ENCODE measurements around the gene MERTK.
"Not testable (repeated sequence)": the region's sequence is repeated elsewhere in the genome, so short reads cannot be mapped to it uniquely, and the experiment has no call there.

MERTK gene

GRCh38 chr2:111909997-111910396 lies 11.6 kb downstream of the MERTK start:
- DNase-seq (ENCODE audit: low read depth in 2 of 2), result not testable (repeated sequence)

DNA sequence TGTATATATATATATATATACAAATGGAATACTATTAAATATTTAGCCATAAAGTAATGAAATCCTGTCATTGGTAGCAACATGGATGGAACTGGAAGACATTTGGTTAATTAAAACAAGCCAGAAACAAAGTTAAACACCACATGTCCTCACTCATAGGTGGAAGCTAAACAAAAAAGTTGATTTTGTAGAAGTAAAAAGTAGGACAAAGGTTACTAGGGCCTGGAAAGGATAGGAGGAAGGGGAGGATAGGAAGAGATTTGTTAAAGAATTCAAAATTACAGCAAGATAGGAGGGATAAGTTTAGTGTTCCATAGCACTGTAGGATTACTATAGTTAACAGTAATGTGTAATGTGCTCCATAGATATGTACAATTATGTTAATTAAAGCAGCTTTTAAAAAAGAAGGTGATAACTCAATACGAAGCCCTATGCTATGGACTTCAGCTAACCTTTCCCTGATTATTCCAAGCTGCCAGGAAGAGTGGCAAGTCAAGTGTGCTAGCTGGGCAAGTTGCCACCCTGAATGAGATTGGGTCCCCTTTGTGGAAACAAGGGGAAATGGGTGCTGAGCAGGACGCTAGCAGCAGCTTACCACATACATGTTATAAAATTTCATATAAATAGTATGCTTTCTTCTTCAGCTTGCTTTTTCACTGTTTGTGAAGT lies 12.3 kb downstream of the MERTK start:
- DNase-seq (ENCODE audit: low read depth in 2 of 2), result no peak

DNA sequence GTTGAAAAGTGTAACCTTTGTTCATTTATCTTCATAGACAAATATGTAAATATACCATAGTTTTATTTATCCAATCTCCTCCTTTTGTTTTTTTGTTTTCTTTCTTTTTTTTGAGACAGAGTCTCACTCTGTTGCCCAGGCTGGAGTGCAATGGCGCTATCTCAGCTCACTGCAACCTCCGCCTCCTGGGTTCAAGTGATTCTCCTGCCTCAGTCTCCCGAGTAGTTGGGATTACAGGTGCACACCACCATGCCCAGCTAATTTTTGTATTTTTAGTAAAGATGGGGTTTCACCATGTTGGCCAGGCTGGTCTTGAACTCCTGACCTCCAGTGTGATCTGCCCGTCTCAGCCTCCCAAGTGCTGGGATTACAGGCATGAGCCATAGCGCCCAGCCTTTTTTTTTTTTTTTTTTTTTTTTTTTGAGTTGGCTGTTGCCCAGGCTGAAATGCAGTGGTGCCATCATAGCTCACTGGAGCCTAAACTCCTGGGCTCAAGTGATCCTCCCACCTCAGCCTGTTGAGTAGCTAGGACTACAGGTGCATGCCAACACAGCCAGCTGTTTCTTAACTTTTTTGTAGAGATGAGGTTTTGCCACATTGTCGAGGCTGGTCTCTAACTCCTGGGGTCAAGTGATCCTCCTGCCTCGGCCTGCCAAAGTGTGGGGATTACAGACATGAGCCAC lies 13.0 kb downstream of the MERTK start:
- DNase-seq (ENCODE audit: low read depth in 2 of 2), result not testable (repeated sequence)

- no peak for DNase-seq (ENCODE audit: low read depth in 2 of 2)
These were observed 14.1 kb downstream of the MERTK start for GRCh38 chr2:111912547-111912946.

- no peak for DNase-seq (ENCODE audit: low read depth in 2 of 2)
These were observed 18.7 kb downstream of the MERTK start for GRCh38 chr2:111917106-111917505.

DNA sequence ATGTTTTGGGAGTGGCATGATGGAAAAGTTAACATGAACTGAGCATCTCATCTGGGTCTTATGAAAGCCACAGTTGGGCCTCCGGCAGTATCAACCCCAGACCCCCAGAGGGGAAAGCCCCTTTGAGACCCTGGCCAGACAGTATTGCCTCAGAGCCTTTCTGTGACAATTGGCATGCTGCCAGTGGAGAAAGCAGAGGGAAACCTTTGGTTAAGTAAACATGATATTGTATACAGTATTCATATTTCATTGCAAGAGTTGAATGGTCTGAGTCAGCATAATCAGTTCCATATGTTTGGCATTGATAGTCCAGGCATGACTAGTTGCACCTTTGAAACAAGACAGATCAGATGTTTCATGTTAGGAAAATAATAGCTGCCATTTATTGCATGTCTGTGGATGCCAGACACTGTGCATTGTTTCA lies 20.0 kb downstream of the MERTK start:
- no peak for DNase-seq (ENCODE audit: low read depth in 2 of 2)

DNA sequence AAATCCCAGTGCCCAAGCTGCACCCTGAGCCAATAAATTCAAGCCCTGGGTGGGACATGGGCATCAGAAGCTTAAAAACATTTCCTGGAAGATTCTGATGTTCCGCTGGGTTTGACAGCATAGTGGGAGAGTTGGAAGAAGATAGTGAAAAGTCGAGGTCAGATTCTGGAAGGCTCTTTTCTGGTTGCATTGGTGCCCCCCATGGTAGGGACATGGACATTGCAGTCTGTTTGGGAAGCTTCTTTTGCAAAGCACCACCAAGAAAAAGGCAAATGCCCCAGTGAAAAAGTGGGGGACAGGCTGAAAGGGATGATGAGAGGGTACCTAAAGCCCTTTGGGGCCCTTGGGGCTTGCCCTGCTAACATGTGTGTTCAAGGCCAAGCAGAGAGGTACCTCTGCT lies 21.0 kb downstream of the MERTK start:
- no peak for DNase-seq (ENCODE audit: low read depth in 2 of 2)

- DNase-seq (ENCODE audit: low read depth in 2 of 2), result no peak
These were observed 21.6 kb downstream of the MERTK start for GRCh38 chr2:111919794-111920608.

DNA sequence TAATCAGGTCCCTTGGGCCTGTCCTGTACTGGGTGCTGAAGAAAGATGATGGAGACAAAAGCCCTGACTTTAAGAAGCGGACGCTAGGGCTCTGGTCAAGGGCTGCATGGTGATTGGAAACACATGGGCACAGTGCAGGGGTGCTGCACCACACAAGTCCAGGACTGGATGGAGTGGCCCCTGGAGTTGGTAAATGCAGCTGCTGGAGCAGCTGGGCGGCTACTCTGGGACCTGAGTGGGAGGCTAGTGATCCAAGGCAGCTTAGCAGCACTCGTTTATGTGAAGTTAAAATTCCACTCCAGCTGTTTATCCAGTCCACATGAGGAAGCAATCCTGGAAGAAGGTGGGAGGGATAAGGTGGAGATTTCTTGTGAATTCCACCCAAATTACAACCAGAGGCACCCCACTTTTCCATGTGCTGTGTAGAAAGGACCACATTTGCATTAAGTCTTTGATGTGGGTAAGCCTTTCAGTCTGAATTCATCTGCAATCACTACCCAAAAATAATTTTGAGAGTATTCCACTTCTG lies 24.9 kb downstream of the MERTK start:
- no peak for DNase-seq (ENCODE audit: low read depth in 2 of 2)

DNA sequence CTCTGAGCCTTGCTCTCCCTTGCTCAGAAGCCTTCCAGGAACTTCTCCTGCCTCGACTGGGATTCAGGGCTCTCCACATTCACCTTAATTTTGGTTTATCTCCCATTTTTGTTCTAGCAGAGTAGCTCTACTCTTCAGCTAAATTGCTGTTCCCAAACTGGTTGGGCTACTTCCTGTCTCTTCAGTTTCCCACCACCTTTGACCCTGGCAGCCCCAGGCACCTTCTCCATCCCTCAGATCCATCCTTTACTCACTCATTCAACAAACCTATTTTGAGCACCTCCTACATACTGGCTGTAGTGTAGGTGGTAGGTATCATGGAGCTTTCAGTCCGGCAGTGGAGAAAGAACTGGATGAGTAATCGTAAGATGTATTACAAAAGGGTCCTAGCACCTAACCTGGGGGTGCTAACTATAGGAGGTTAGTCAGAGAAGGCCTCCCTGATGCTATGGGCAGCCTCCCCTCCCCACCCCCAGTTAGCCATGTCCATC lies 26.3 kb downstream of the MERTK start:
- no peak for DNase-seq (ENCODE audit: low read depth in 2 of 2)

- no peak for DNase-seq (ENCODE audit: low read depth in 2 of 2)
These were observed 29.3 kb downstream of the MERTK start for GRCh38 chr2:111927723-111928122.

GRCh38 chr2:111930409-111930808 lies 32.0 kb downstream of the MERTK start:
- DNase-seq (ENCODE audit: low read depth in 2 of 2), result peak in 1 of 2 donors; percentile 10

DNA sequence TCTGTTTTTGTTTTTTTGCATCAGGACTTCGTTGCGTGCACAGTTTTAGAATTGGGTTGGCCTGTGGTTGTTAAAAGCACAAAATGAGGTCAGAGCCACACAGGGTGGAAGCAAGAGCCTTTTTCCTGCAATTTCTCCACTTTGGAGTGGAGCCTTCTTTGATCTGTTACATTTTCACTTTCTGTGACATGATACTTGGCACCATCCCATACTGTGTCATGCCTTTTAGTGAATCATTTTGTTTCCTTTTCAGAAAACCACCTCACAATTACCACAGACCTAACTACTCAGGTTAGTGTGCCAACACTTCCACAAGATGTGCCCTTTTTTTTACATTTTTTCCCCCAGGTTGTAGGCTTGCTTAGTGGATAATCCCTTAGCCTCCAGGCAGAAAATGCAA lies 32.5 kb downstream of the MERTK start:
- peak in 1 of 2 donors; percentile 2 for DNase-seq (ENCODE audit: low read depth in 2 of 2)

DNA sequence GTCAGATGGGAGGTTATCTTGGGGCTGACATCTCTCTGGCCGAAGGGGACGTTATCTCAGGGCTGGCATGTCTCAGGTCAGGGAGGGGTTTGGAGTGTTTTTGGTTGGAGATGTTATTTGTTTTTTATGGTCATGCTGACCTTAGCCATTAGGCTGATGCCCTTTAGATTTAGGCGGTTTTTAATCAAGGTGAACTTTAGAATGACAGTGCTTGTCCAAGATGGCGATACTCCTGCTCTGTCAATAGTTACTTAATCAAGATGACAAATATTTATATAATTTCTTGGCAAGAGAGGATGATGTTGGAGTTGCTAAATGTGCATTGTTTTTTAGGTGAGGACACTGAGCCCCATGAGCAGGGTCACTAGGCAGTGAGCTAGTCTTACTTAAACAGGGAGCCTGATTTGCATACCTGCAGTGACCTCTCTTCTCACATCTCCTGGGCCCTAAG lies 34.5 kb downstream of the MERTK start:
- DNase-seq (ENCODE audit: low read depth in 2 of 2), result no peak

GRCh38 chr2:111933900-111934299 lies 35.5 kb downstream of the MERTK start:
- DNase-seq (ENCODE audit: low read depth in 2 of 2), result not testable (repeated sequence)

DNA sequence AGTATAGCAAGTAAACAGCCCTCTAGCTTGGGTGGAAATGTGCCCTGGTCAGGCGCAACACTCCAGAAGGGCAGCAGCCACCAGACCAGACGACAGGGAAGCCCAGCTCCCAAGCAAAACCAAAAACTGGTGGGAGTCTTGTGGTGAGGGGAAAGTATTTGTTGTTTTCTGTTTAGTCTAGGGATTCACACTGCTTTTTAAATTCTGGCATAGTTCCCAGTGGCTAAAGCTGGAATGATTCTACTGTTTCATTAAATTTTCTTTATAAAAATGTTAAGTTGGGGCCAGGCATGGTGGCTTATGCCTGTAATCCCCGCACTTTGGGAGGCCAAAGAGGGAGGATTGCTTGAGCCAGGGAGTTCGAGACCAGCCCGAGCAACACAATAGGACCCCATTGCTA lies 38.5 kb downstream of the MERTK start:
- DNase-seq (ENCODE audit: low read depth in 2 of 2), result no peak

GRCh38 chr2:111938392-111938791 lies 40.0 kb downstream of the MERTK start:
- DNase-seq (ENCODE audit: low read depth in 2 of 2), result no peak

- DNase-seq (ENCODE audit: low read depth in 2 of 2), result no peak
These were observed 42.2 kb downstream of the MERTK start for GRCh38 chr2:111940333-111941196.

GRCh38 chr2:111941531-111941930 lies 43.1 kb downstream of the MERTK start:
- DNase-seq (ENCODE audit: low read depth in 2 of 2), result no peak

GRCh38 chr2:111944531-111945210 lies 46.3 kb downstream of the MERTK start:
- DNase-seq (ENCODE audit: low read depth in 2 of 2), result no peak

All from stimulated activated CD8-positive, alpha-beta memory T cell treated with anti-CD3 and anti-CD28 coated beads, Interleukin-15, amount 100 ng/mL, for 48 hours (primary cell).